ENCODE measurements around the gene SLC25A21. TPM values are rescaled to one million over a fixed set of nuclear protein-coding genes. Genes with fewer than 3 reads are reported as not detected.

SLC25A21 gene
- total RNA-seq, 4 donors from 2014 or later = 0.08 to 0.29 TPM; not detected in 2

DNA sequence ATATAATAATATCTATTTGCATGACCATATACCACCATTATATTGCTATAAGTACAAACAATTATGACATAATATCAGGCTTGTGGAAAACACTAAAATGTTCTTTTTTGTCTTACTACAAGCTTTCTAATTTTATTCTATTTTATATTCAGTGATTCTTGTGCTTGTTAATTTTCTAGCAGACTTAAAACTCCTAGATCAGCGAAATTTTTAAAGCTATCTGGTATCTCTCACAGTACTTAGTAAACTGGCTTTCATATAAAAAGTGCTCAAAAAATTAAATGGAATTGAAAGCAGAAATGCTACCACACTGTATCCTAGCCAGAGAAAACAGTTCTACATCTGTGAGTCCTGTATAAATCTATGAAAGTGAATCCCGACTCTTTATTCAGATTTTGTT is 405.4 kb downstream of the SLC25A21 start:
- WGBS, 2 donors = 63 to 80% methylated on average over 2 of the region's 2 CpGs
- no peak for DNase-seq (ENCODE audit: low spot score in 2 of 2)
- intact Hi-C loops (cut with DNase I; ENCODE audit: low total_unique reads) = no loop called here
- H3K4me3 ChIP-seq (ENCODE audit: low read depth, poor library complexity, severe bottlenecking) = no peak overlapping the region
- no peak for TF ChIP-seq CTCF (IDR thresholded peaks at IDR 0.05)
- TF ChIP-seq POLR2A (IDR thresholded peaks at IDR 0.05) = no peak

GRCh38 chr14:36757734-36758601 is 414.4 kb downstream of the SLC25A21 start:
- intact Hi-C loops (cut with DNase I; ENCODE audit: low total_unique reads) = no loop called here
- DNase-seq (ENCODE audit: low spot score in 2 of 2) = no peak
- no peak for TF ChIP-seq CTCF (IDR thresholded peaks at IDR 0.05)
- no peak for TF ChIP-seq POLR2A (IDR thresholded peaks at IDR 0.05)
- H3K4me3 ChIP-seq (ENCODE audit: low read depth, poor library complexity, severe bottlenecking) = no peak overlapping the region
- WGBS, 2 donors = 71 to 79% methylated on average over 6 of the region's 6 CpGs

- intact Hi-C loops (cut with DNase I; ENCODE audit: low total_unique reads) = no loop called here
- WGBS, 2 donors = 72 to 79% methylated on average over 12 of the region's 12 CpGs
- TF ChIP-seq CTCF (IDR thresholded peaks at IDR 0.05) (no peak), POLR2A (IDR thresholded peaks at IDR 0.05) (no peak)
- DNase-seq (ENCODE audit: low spot score in 2 of 2) = no peak
- no peak overlapping the region for H3K4me3 ChIP-seq (ENCODE audit: low read depth, poor library complexity, severe bottlenecking)
Observed at GRCh38 chr14:36756226-36756625, 416.2 kb downstream of the SLC25A21 start.

DNA sequence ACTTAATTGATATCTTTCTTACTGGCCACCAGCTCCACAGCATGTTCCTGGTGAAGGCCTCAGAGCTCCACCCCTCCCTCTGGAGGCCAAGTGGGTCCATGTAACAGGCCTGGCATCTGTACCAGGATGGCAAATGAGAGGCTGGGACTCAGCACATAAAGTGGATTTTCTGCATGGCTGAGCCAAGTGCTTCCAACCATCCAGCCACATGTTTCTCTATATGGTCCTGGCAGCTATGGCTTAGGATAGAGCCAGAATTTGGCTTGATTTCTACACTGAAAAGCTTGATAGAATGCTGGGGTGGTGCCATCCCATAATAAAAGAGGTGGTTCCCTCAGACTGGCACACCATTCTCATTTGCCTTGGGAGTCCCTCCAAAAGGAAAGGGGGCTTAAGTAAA is 416.6 kb downstream of the SLC25A21 start:
- DNase-seq (ENCODE audit: low spot score in 2 of 2) = no peak
- no peak overlapping the region for H3K4me3 ChIP-seq (ENCODE audit: low read depth, poor library complexity, severe bottlenecking)
- TF ChIP-seq CTCF (IDR thresholded peaks at IDR 0.05) (no peak), POLR2A (IDR thresholded peaks at IDR 0.05) (no peak)
- intact Hi-C loops (cut with DNase I; ENCODE audit: low total_unique reads) = no loop called here

DNA sequence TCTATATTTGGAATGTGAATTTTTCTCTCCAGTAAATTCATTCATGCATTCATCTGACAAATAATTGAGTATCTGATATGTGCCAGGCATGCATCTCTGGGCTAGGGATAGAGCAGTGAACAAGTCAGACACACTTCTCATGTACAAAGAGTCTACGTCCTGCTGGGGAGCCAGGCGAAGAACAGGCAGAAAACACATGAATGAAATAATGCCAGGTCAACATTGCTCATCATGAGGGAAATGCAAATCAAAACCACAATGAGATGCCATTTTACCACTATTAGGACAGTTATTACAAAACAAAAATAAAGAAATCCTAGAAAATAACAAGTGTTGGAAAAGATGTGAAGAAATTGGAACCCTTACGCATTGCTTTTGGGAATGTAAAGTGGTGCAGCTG is 420.5 kb downstream of the SLC25A21 start:
- TF ChIP-seq CTCF (IDR thresholded peaks at IDR 0.05) (no peak), POLR2A (IDR thresholded peaks at IDR 0.05) (no peak)
- DNase-seq (ENCODE audit: low spot score in 2 of 2) = no peak
- WGBS, 2 donors = 93 to 96% methylated on average over 3 of the region's 3 CpGs
- intact Hi-C loops (cut with DNase I; ENCODE audit: low total_unique reads) = no loop called here
- H3K4me3 ChIP-seq (ENCODE audit: low read depth, poor library complexity, severe bottlenecking) = no peak overlapping the region

DNA sequence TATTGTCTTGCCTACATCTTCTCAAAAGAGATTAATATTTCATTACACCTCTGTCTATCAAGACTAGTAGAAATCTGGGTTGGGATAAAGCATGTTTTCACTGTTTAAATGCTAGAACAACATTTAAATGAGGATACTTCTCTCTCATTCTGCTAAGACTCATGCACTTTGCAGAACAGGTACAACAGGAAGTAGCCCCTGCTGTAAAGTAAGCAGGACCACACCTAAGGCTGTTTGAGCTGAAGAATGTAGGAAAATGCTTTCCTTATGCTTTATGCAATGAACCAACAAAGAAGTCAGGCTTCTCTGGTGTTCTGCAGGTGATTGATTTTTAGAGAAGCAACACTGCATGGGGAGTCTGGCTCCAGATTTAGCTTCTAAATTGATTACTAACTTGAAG is 421.3 kb downstream of the SLC25A21 start:
- TF ChIP-seq CTCF (IDR thresholded peaks at IDR 0.05) (no peak), POLR2A (IDR thresholded peaks at IDR 0.05) (no peak)
- no peak for DNase-seq (ENCODE audit: low spot score in 2 of 2)
- intact Hi-C loops (cut with DNase I; ENCODE audit: low total_unique reads) = no loop called here
- no peak overlapping the region for H3K4me3 ChIP-seq (ENCODE audit: low read depth, poor library complexity, severe bottlenecking)

All from lower leg skin (tissue), 4 donors.